Measurements from ENCODE around the gene FAM161A.
"Not testable (repeated sequence)": the region's sequence is repeated elsewhere in the genome, so short reads cannot be mapped to it uniquely, and the experiment has no call there.

Gene FAM161A, protein sequence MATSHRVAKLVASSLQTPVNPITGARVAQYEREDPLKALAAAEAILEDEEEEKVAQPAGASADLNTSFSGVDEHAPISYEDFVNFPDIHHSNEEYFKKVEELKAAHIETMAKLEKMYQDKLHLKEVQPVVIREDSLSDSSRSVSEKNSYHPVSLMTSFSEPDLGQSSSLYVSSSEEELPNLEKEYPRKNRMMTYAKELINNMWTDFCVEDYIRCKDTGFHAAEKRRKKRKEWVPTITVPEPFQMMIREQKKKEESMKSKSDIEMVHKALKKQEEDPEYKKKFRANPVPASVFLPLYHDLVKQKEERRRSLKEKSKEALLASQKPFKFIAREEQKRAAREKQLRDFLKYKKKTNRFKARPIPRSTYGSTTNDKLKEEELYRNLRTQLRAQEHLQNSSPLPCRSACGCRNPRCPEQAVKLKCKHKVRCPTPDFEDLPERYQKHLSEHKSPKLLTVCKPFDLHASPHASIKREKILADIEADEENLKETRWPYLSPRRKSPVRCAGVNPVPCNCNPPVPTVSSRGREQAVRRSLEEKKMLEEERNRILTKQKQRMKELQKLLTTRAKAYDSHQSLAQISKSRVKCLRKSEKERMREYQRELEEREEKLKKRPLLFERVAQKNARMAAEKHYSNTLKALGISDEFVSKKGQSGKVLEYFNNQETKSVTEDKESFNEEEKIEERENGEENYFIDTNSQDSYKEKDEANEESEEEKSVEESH

DNA sequence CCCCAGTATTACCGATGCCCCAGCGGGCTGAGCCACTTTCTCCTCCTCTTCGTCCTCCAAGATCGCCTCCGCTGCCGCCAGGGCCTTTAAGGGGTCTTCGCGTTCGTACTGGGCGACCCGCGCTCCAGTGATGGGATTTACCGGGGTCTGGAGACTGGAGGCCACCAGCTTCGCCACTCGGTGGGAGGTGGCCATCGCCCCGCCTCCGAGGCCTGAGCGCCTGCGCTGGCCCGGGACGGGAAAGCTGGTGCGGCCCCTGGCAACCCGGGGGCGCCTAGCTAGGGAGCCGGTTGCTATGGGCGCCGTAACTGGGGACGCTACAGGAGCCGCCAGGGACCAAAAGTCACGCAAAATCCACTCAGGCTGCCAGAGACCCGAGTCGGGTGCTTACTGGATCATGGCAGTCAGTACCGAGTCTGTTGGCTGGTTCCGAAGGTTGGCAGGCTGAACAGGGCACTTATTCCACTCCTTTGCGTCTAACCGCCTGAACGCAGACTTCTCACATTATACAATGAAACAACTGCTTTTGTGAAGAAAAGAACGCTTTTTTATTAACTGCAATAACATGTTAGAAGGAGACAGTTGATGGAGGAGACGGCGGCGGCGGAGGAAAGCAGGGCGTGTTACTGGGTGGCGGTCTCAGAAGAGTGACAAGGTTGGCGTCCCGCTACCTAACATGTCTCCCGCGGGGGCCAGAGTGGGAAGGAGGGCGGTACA is at the start of gene FAM161A:
Gene FAM161A, minus strand, starts transcription at position 214 of the 717 bp plus-strand sequence. Its CDS starts 19 bp downstream, at position 195.
- DNase-seq: peak; percentile 74

DNA sequence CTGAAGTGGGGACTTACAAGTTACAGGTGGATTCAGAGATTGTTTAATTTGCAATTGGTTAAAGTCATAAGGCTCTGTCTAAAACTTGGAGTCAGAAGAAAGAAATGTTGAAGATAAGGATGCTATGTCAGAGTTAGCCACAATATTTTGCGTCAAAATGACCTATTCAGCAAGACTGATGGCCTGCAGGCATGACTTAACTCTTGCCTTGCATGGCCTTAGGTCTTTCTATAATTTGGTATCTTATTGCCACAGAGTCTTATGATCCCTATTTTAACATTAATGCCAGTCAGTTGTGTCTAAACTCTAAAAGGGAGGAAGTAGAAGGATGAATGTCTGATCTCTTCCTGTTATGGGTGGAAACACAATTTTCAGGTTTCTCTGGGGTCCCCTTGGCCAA is 46.4 kb upstream of the FAM161A start:
- DNase-seq: no peak

DNA sequence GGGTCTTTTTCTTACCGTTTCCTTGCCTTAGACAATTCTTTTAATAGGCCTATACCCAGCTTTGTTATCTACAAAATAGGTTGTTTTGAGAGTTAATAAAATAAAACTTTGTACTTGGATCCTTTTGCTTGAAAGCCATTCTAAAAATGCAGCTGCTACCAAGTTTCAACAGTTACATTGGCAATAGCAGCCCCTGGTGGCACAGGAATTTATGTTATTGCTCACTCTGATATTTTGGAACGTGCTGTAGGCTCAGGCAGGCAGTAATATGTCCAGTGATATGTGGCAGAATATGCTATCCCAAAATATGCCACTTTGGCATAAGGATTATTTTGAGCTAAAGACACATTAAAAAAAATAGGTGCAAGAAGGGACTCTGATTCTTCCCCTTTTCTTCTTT is 45.0 kb upstream of the FAM161A start:
- no peak for DNase-seq

DNA sequence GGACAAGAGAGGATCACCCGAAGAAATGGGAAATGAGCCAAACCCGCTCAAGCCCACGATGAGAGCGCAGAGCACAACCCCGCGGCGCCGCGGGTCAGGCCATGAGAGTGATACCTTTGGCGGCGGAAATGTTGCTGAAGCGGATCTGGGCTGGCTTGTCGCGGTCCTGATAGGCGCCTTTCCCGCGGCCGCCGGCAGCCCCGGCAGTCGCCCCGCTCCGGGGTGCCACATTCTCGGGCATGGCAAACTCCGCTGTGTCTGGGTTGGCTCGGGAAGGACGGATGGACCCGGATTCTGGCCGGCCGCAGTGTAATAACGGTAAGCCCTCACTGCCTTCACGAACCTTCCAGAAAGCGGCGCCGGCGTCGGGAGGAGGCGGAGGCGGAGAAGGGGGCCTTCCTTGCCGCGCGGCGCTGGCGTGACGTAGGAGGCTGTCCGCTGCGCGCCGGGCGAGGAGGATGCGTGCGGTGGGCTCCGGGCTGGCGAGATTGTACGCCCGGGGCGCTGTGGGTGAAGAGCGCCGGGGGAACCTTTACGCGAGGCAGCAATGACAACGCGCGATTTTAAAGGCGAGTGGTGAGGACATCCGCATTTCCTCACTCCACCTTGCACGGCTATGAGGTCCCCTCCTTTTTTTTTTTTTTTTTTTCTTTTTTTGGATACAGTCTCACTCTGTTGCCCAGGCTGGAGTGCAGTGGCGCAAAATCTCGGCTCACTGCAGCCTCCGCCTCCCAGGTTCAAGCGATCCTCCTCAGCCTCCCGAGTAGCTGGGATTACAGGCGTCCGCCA is 34.6 kb upstream of the FAM161A start, which contains the start of gene CCT4:
Gene CCT4, minus strand, starts transcription at position 390 of the 789 bp plus-strand sequence. Its CDS starts 149 bp downstream, at position 241.
- DNase-seq: peak; percentile 86

DNA sequence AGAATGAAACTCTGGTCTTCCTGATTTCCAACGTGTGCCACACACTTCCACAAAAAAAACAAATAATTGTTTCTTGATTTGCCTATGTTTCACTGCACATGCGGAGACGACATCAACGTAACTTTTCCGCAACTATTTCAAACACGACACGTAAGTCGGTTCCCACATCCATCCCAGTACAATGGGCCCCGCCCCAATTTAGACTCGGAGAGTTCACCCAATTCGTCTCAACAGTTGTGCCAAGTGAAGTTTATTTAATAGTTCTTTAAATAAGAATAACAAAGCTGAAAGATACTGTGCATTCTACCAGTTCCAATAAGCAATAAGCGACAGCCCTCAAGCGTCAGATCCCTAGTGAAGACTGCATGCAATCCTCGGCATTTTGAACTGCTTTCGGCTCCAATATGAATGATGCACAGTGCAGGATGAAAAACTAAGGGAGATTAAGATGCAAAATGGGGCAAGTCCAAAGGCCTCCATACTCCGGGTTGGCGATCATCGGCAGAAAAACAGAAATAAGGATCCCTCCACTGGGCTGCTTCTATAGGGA is 33.9 kb upstream of the FAM161A start:
- no peak for DNase-seq

DNA sequence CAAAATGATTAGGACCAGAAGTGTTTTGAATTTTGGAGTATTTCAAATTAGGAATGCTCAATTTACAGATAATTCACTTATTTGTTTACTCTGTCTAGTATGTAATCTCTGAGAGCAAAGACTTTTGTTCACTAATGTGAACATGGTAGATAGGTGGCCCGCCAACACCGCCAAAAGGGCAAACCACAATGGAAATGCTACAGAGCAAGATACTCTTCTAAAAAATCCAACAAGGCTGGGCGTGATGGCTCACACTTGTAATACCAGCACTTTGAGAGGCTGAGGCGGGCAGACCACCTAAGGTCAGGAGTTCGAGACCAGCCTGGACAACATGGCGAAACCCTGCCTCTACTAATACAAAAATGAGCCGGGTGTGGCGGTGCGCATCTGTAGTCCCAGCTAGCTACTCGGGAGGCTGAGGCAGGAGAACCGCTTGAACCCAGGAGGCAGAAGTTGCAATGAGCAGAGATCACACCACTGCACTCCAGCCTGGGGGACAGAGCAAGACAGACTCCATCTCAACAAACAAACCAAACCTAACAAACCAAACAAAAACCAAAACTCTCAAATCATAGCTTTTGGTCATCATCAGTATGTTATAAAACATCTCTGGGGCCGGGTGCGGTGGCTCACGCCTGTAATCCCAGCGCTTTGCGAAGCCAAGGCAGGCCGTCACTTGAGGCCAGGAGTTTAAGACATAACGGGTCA is 32.2 kb upstream of the FAM161A start:
- no peak for DNase-seq

DNA sequence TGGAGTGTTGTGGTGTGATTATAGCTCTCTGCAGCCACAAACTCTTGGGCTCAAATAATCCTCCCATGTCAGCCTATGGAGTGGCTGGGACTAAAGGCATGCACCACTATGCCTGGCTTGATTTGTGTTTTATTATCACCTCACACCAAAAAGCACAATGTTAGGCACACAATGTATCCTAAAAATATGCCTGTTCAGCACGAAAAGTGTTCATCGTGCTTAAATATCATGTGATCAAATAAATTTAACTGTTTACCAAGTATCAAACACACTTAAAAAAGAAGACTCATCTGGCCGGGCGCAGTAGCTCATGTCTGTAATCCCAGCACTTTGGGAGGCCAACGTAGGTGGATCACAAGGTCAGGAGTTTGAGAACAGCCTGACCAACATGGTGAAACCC is 29.0 kb upstream of the FAM161A start:
- no peak for DNase-seq

DNA sequence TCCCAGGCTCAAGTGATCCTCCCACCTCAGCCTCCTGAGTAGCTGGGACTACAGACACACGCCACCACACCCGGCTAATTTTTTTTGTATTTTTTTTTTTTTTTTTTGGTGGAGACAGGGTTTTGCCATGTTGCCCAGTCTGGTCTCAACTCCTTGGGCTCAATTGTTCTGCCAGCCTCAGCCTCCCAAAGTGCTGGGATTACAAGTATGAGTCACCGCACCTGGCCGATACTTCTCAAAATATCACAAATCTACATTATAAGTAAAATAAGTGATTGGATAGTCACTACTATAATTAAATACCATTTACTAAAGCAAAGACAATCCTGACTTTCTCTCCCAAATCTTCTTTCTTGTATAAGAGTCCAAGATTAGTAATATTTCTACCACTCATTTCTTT is 25.5 kb upstream of the FAM161A start:
- DNase-seq: not testable (repeated sequence)

DNA sequence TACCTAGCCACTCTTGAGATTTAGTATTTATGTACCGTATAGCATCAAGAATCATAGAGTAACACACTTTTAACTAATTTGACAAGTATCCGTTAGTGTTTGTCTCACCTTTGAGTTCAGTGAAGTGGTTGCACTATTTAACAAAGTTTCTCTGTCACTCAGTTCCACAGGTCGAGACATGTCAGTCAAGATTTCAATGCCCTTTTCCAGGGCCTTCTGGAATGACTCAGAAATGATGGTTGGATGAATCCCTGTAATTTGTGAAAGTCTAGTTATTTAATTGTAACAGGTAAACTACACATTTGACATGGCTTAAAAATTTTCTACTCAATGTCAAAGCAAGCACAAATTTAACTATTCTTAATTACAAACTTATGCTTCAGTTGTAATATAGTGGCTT is 24.9 kb upstream of the FAM161A start:
- no peak for DNase-seq

DNA sequence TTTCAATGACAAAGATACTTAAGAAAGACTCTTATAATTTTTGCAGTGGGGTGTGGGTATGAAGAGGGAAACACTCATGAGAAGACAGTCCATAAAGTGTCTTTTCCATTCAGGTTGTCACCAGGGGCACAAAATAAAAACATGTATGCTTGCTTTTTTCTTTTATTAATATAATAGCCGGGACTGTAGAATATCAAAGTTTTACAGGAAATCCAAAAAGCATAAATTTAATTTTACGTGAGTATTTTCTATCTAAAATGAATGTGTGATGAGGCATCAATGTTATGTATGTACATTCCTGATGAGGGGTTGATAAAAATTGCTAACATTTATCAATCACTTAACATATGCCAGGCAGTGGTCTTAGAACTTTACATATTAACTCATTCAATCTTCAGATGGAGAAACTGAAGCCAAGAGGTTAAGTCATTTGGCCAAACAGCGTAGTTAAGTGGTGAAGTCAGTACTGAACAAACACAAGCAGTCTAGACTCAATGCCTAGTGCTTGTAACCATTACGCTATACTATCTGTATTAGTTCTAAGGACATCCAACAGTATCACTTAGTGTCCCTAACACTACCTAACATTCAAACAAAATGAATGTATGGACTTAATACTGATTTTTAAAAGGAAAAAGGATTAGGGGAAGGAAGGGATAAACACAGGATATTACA is 23.8 kb upstream of the FAM161A start:
- no peak for DNase-seq

DNA sequence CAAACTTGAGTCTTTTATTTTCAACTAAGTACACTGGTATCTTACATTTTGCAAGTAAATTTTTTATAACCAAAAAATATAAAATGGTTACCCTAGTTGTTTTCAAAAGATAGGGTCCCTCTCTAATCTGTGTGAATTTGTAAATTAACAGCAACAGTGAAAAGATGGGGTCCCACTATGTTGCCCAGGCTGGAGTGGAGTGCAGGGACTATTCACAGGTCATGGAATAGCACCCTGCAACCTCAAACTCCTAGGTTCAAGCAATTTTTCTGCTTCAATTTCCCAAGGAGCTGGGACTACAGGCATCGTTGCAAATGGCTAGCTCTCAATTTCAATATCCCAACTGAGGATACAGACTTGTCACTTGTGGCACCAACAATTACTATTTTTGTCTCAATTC is 22.5 kb upstream of the FAM161A start:
- DNase-seq: no peak

DNA sequence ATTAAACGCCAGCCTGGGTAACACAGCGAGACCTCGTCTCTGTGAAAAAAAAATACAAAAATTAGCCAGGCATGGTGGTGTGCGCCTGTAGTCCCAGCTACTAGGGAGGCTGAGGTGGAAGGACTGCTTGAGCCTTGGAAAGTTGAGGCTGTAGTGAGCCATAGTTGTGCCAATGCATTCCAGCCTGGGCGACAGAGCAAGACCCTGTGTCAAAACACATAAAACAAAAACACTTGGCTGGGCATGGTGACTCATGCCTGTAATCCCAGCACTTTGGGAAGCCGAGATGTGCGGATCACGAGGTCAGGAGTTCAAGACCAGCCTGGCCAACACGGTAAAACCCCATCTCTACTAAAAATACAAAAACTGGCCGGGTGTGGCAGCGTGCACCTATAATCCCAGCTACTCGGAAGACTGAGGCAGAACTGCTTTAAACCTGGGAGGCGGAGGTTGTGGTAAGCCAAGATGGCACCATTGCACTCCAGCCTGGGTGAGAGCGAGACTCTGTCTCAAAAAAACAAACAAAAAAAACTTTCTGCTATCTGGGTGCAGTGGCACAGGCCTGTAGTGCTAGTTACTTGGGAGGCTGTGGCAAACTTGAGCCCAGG is 12.7 kb upstream of the FAM161A start:
- DNase-seq: not testable (repeated sequence)

DNA sequence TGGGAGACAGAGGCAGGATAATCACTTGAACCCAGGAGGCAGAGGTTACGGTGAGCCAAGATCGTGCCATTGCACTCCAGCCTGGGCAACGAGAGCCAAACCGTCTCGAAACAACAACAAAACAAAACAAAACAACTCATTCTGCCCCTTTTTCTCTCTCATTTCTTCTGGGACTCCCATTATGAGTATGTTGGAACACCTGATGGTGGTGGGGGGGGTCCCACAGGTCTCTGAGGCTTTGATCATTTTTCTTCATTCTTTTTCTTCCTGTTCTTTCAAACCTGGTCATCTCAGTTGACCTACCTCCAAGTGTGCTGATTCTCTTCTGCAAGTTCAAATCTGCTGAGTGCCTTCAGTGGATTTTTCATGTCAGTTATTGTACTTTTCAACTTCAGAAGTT is 8.2 kb upstream of the FAM161A start:
- no peak for DNase-seq

DNA sequence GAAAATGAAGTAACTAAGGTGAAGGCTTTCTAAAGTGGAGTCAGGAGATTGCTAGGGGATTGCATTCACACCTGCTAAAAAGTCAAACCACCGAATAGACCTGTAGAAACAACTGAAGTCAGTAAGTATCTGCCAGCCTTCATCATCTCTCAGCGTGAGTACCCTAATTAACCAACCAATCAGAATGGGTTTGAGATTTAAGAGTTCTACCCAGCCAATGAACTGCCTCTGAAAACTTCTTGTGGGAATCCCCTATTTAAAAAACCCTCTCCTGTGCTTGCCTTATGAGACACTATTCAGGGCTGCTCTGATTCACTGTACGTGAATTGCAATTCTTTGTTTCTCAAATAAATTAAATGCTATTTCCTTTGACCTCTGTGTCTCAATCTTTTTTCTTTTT is 3.4 kb upstream of the FAM161A start:
- no peak for DNase-seq

DNA sequence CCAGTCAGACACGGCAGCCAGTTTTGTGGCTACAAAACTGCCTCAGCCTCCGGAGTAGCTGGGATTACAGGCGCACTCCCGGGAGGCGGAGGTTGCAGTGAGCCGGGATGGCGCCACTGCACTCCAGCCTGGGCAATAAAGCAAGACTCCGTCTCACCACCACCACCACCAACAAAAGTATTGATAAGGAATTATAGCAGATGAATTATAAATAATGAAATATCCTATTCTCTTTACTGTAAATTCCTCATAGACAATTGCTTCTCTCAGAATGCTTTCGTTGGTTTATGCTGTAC is 1.4 kb upstream of the FAM161A start:
- DNase-seq: no peak

DNA sequence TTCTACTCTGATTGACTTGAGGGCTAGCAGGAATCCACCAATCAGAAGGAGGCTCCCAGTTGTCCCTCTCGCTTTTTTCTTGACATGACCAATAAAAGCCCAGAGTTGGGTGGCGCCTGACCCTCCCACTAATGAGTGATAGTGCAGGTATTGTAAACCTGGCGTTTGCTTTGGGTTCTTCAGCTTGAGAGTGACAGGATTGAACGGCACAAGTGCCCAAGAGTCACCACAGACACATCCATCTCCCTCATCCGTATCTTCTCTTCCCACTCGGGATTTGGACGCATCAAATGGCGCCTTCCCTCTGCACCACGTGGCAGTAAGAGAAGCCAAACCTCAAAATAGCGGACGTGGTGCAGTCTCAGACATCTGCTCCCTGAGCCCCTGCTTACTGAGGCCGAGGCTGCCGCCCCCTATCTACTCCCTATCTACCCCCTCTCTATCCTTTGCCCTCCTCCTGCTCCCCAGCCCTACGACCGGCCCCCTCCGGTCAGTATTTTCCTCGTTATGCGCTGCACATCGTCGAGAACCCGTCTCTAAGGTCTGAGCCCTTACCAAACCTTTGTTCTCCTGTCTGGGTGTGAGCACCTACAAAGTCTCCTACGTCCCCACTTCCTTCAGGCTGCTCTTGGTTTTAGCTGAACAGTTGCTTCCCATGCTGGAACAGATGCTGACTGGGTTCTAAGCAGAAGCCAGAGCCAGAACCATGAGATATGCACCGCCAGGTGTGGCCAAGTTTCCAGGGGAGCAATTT is 881 bp upstream of the FAM161A start:
- DNase-seq: peak; percentile 76

DNA sequence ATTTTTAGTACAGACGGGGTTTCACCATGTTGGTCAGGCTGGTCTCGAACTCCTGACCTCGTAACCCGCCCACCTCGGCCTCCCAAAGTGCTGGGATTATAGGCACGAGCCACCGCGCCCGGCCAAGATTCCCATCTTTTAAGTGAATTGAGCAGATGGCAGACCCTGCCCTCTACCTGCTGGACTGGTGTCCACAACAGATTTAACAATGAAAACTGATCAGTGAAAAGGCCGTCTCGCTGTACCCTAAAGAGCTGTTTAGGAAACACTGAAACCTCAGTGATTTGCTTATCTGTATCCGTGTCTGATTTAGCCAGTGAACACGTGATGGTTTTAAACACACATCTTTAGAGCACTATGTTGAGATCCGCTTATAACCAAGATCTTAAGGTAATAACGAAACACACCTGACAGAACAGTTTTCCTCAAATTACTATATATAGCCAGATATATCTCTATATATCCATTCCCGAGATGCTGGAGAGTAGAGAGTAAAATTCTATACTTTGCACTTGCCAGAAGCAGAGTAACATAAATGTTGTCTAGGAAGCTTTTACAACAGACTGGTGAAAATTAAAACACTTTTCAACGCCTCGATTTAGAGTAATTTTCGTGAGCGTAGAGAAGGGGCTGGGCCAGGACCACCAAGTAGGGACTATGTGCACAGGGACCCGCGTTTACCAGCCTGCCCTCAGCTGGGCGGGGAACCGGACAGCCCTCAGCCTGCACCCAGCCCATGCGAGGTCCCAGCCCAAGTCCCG is 594 bp downstream of the FAM161A start:
- DNase-seq: no peak

DNA sequence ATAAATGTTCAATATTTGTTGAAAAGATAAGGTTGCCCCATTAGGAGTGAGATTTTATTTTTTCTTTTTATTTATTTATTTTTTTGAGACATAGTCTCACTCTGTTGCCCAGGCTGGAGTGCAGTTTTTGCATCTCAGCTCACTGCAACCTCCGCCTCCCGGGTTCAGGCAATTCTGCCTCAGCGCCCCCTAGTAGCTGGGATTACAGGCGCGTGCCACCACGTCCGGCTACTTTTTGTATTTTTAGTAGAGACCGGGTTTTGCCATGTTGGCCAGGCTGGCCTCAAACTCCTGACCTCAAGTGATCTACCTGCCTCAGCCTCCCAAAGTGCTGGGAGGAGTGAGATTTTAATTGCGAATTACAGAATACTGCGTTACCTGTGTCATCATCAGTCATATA is 2.6 kb downstream of the FAM161A start:
- DNase-seq: not testable (repeated sequence)

DNA sequence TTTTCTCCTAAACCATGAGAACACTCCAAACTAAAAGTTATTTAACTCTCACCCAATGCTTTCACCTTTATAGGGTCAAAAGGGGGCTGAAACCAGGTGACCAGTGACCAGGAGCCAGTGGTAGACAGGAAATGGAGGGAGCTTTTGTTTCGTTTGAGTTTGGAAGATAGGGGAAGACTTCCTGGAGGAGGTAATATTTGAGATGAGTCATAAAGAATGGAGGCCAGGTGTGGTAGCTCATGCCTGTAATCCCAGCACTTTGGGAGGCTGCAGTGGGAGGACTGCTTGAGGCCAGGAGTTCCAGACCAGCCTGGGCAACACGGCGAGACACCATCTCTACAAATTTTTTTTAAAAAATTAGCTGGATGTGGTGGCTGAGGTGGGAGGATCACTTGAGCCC is 8.5 kb downstream of the FAM161A start:
- DNase-seq: no peak
